ENCODE measurements around the gene MMP25.

DNA sequence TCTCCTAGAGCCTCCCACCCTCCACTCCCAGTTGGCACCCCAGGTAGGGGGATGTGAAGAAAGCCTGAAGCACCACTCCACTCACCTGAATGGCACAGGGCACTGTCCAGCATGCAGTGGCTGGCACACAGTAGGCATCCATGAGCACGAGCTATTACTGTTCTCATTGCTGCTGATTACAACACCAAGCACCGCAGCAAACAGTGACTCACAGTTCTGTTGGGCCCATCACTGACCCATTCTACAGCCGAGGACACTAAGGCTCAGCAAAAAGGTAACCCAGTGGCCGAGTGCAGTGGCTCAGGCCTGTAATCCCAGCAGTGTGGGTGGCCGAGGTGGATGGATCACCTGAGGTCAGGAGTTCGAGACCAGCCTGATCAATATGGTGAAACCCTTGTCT lies 50.0 kb downstream of the MMP25 start:
- TF ChIP-seq POLR2A (IDR thresholded peaks at IDR 0.05; ENCODE audit: low read depth, low read length) (no peak), TAF1 (IDR thresholded peaks at IDR 0.05; ENCODE audit: low read depth, low read length) (no peak), POLR2AphosphoS5 (IDR thresholded peaks at IDR 0.05; ENCODE audit: low read depth, low read length) (no peak), PAX5 (IDR thresholded peaks at IDR 0.05; ENCODE audit: insufficient read depth, low read length, severe bottlenecking) (no peak), SPI1 (IDR thresholded peaks at IDR 0.05; ENCODE audit: low read depth, low read length) (no peak)

All from GM12891 (cell line).